GM12865 (cell line): ENCODE measurements around the gene USP53.
"Not testable (repeated sequence)": the region's sequence is repeated elsewhere in the genome, so short reads cannot be mapped to it uniquely, and the experiment has no call there.

Experiments used
- DNase-seq: peaks from one replicate; pipeline ENCODE4 v3.0.0; 2010; ENCODE audit warnings: low read depth
- H3K4me3 ChIP-seq: 2 replicates; pipeline ENCODE4 v1.5.1; 2011; ENCODE audit warnings: mild to moderate bottlenecking, low read depth, low read length, control low read depth
- TF ChIP-seq, protein P1 (sequence below): IDR thresholded peaks from 2 replicates; pipeline ENCODE4 v1.5.1; 2011; ENCODE audit warnings: low read length, control low read depth, low read depth, inconsistent platforms; ENCODE audit not compliant: insufficient read depth; ENCODE audit errors: missing control alignments

Gene USP53

DNA sequence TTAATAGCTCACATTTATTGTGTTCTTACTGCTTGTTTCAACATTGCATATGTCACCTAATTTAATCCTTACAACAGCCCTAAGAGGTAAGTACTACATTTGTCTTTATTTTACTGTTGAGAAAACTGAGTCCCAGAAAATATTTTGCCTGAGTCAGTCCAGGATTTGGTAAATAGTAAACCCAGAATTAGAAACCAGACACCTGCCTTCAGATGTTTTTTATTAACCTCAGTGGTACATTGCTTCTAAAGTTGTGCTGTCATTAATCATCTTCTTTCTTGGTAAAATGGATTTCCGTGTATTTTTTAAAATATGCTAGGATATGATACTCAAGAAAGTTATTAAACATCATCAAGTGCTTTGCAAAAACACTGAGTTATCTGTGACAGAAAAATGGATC, 31.4 kb downstream of the USP53 start:
- TF ChIP-seq, protein P1, sequence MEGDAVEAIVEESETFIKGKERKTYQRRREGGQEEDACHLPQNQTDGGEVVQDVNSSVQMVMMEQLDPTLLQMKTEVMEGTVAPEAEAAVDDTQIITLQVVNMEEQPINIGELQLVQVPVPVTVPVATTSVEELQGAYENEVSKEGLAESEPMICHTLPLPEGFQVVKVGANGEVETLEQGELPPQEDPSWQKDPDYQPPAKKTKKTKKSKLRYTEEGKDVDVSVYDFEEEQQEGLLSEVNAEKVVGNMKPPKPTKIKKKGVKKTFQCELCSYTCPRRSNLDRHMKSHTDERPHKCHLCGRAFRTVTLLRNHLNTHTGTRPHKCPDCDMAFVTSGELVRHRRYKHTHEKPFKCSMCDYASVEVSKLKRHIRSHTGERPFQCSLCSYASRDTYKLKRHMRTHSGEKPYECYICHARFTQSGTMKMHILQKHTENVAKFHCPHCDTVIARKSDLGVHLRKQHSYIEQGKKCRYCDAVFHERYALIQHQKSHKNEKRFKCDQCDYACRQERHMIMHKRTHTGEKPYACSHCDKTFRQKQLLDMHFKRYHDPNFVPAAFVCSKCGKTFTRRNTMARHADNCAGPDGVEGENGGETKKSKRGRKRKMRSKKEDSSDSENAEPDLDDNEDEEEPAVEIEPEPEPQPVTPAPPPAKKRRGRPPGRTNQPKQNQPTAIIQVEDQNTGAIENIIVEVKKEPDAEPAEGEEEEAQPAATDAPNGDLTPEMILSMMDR = no peak
- no peak overlapping the region for H3K4me3 ChIP-seq
- no peak for DNase-seq

DNA sequence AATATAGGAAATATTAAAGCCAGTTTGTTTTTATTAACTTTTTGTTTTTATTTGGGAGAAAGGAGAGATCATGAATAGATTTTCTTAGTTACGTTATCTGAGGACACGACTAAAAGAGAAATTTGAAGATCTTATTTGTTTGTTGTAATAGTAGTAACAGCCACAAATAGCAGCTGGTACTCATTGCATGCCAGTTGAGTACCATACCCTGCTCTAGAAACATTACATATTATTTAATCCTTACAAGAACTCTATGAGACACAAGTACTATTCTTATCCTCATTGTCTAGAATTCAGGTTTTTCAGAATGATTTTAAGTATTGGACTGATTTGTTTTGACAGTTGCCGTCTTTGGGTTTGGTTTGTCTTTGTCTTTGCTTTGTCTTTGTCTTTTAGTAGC, 31.8 kb downstream of the USP53 start:
- TF ChIP-seq, protein P1 = no peak

DNA sequence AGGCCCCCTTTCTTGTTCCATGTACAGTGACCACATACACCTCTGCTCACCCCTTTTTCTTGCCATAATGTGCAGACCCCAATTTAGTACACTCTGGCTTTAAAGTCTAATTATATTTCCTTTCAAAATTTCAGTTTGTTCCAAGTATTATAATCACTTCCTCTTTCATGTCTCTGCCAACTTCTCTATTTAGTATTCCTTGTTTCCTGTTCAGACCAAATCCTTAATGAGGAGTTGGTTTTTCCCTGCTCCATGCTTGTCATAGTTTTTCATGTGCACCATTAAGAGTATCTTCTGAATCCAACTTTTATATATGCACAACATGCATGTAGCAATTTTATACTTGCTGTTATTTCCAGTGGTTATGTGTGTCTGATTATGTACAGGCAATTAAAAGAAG, 32.3 kb downstream of the USP53 start:
- no peak for DNase-seq
- TF ChIP-seq, protein P1 = no peak
- H3K4me3 ChIP-seq = no peak overlapping the region

More for the DNA sequence above, 31.8 kb downstream of the USP53 start:
- no peak overlapping the region for H3K4me3 ChIP-seq
- DNase-seq = no peak

DNA sequence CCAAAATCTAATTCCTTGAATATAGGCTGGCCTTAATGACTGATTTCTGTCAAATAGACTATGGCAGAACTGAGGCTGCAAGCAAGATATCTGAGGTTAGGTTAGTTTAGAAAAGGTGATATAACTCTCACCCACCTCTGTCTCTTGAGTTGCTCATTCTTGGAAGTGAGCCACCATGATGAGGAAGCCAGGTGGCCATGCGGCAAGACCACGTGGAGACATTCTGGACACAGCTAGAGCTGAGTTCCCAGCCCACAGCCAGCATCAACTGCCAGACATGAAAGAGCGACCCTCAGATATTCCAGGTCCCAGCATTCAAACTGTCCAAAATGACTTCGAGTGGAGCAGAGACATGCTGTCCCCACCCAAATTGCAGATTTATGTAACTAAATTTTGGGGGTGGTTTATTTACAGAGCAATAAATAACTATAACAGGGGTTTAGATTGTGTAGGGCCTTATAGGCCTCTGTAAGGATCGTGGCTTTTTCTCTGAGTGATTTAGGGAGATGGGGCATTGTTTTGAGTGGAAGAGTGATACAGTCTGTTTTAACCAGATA, 33.7 kb downstream of the USP53 start:
- no peak overlapping the region for H3K4me3 ChIP-seq
- DNase-seq = no peak
- TF ChIP-seq, protein P1 = no peak

DNA sequence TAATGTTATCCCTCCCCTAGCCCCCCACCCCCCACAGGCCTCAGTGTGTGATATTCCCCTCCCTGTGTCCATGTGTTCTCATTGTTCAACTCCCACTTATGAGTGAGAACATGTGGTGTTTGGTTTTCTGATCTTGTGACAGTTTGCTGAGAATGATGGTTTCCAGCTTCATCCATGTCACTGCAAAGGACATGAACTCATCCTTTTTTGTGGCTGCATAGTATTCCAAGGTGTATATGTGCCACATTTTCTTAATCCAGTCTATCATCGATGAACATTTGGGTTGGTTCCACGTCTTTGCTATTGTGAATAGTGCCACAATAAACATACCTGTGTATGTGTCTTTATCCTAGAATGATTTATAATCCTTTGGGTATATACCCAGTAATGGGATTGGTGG, 38.5 kb downstream of the USP53 start:
- not testable (repeated sequence) for H3K4me3 ChIP-seq, DNase-seq

DNA sequence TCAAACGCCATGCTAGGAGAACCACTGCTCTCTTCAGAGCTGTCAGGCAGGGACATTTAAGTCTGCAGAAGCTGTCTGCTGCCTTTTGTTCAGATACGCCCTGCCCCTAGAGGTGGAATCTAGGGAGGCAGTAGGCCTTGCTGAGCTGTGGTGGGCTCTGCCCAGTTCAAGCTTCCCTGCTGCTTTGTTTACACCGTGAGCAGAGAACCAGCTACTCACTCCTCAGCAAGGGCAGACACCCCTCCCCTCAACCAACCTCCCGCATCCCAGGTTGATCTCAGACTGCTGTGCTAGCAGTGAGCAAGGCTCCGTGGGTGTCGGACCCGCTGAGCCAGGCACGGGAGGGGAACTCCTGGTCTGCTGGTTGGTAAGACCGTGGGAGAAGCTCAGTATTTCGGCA, 42.7 kb downstream of the USP53 start:
- DNase-seq, H3K4me3 ChIP-seq: not testable (repeated sequence)

DNA sequence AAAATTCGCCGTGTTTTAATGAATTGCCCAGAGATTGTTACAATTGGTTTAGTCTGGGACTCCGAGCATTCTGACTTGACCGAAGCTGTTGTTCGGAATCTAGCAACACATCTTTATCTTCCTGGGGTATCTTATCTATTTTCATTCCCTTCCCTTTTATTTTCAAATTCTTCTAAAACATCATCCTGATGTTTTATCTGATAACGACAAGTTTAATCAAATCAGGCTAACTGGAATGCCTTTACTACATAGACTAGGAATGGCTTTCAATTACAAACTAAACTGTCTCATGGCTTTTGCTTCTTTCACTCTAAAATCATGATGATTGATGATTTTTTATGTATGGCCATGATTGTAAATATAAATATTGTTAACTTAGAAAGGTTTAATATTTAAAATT, 48.0 kb downstream of the USP53 start:
- TF ChIP-seq, protein P1 = no peak
- no peak overlapping the region for H3K4me3 ChIP-seq
- no peak for DNase-seq

DNA sequence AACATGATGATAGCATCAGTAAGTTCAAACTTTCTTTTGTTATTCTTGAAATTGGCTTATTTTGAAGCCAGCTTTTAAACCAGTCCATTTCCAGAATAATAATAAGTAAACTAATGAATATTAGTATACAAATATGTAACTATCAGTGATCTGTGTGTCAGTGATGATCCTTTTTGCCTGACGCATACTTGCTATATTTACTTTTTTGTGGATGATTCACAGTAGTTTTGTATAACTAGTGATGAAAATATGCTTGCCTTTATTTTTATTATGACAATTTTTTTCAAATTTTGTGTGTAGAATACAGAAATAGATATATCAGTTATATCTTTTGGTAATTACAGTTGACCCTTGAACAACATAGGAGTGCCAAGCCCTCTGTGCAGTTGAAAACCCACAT, 49.5 kb downstream of the USP53 start:
- TF ChIP-seq, protein P1 = no peak
- H3K4me3 ChIP-seq = no peak overlapping the region
- no peak for DNase-seq
